Sigmoid colon (tissue), 7 donors: ENCODE data around the gene MRPS11. TPM values are rescaled to one million over a fixed set of nuclear protein-coding genes. Genes with fewer than 3 reads are reported as not detected.

Experiments used
- DNase-seq: peaks from one replicate; pipeline ENCODE4 v3.0.0-alpha.2; 2019
- H3K27ac ChIP-seq, 4 donors: fragments of 200-600 bp; sonication (generic); one replicate each; pipeline ENCODE4 v1.5.1; 2016 to 2019; ENCODE audit warnings: mild to moderate bottlenecking in 1 of 4
- H3K27me3 ChIP-seq, 3 donors: fragments of 200-600 bp; sonication (generic); one replicate each; pipeline ENCODE4 v1.5.1; 2019; ENCODE audit warnings: mild to moderate bottlenecking in 1 of 3
- H3K36me3 ChIP-seq, 4 donors: fragments of 200-600 bp; sonication (generic); one replicate each; pipeline ENCODE4 v1.5.1; 2016 to 2019
- H3K4me1 ChIP-seq, 4 donors: fragments of 200-600 bp; sonication (generic); one replicate each; pipeline ENCODE4 v1.5.1; 2017 to 2019
- H3K4me3 ChIP-seq, 4 donors: fragments of 200-600 bp; sonication (generic); one replicate each; pipeline ENCODE4 v1.5.1; 2017 to 2019; ENCODE audit warnings: mild to moderate bottlenecking in 2 of 4, moderate library complexity in 1 of 4
- H3K9me3 ChIP-seq, 4 donors: fragments of 200-600 bp in 3 of 4; sonication (generic) in 3 of 4; one replicate each; pipeline versions ENCODE4 v1.5.1 to v1.6.1; 2013 to 2019
- EP300 ChIP-seq, 4 donors: sonication (generic); formaldehyde crosslinking; IDR thresholded peaks; one replicate each; pipeline ENCODE4 v1.6.1; 2017; ENCODE audit warnings: antibody characterized with exemption in 4 of 4
- POLR2A ChIP-seq, 2 donors: fragments of 450-650 bp; IDR thresholded peaks; one replicate each; pipeline ENCODE4 v1.6.1; 2016; ENCODE audit warnings: antibody characterized with exemption in 2 of 2, mild to moderate bottlenecking in 2 of 2, moderate library complexity in 2 of 2
- POLR2AphosphoS5 ChIP-seq, 4 donors: sonication (generic); formaldehyde crosslinking; IDR thresholded peaks; one replicate each; pipeline ENCODE4 v1.6.1; 2017; ENCODE audit warnings: antibody characterized with exemption in 4 of 4
- WGBS, 2 donors: extraction: QIAGEN DNeasy Blood & Tissue Kit; methylation state at CpG; one replicate each; pipeline ENCODE4 v1.1.7; 2013; 5-methylcytosine and 5-hydroxymethylcytosine counted together
- intact Hi-C: fragments of 100-400 bp; cut with DNase I; formaldehyde crosslinking; loops from one replicate; pipeline ENCODE4 v1.15.1; 2023
- polyA plus RNA-seq, 3 donors: library from polyadenylated mRNA; stranded (reverse); fragments of 200-250 nt; gene quantifications; one replicate each; pipeline ENCODE4 v1.2.3, GENCODE V29; 2013
- total RNA-seq, 4 donors: library from RNA; depleted of rRNA; stranded (reverse); fragments of >200 nt; gene quantifications; one replicate each; pipeline ENCODE4 v1.1.0, GENCODE V29; 2016
- TF ChIP-seq, protein P1 (sequence below), 4 experiments: fragments of 450-650 bp in 3 of 4; fragments of 200-600 bp in 1 of 4; IDR thresholded peaks; one replicate each; pipeline ENCODE4 v1.5.1; 2016 to 2019; ENCODE audit warnings: antibody characterized with exemption in 4 of 4, mild to moderate bottlenecking in 3 of 4, moderate library complexity in 2 of 4
- donor health status: healthy with polysubstance abuse.
- donor health status: Bipolar disorder and iron deficiency.
- donor health status: healthy.

Gene MRPS11
- total and polyA plus RNA-seq, 7 donors, result 18.8 to 84.6 (median 46.0) TPM

DNA sequence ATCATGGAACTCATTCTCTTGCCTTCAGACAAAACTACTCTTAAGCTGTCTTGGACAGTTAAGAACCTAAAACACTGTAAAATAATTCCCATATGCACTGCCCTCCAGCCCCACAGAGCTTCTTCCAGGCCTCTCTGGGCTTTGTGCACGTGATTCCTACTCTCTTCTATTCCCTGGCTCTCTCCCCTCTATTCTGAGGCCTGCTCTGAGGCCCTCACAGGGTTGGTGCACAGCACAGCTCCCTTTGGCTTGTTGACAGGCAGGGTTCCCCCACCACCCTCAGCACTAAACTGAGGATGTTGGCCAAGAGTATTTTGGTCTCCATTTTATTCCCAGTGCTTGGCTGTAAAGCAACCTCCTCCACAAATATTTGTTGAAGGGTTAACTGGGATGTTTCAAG is 13.9 kb upstream of the MRPS11 start:
- intact Hi-C loops, result no loop called here
- no peak for DNase-seq
- H3K9me3 ChIP-seq, result no peaks in the 10 kb centered on the region
- no peaks in the 10 kb centered on the region for H3K27me3 ChIP-seq
- no peak overlapping the region for H3K4me3 ChIP-seq
- WGBS, 2 donors, result 27 to 52% methylated on average over 1 of the region's 1 CpG
- H3K4me1 ChIP-seq, result peaks cover 0 to 16% (median 11%) of the 10 kb centered on the region in 4 donors
- no peak overlapping the region for H3K27ac ChIP-seq
- H3K36me3 ChIP-seq, result peaks cover 0 to 22% (median 2%) of the 10 kb centered on the region in 4 donors
- TF ChIP-seq, protein P1, sequence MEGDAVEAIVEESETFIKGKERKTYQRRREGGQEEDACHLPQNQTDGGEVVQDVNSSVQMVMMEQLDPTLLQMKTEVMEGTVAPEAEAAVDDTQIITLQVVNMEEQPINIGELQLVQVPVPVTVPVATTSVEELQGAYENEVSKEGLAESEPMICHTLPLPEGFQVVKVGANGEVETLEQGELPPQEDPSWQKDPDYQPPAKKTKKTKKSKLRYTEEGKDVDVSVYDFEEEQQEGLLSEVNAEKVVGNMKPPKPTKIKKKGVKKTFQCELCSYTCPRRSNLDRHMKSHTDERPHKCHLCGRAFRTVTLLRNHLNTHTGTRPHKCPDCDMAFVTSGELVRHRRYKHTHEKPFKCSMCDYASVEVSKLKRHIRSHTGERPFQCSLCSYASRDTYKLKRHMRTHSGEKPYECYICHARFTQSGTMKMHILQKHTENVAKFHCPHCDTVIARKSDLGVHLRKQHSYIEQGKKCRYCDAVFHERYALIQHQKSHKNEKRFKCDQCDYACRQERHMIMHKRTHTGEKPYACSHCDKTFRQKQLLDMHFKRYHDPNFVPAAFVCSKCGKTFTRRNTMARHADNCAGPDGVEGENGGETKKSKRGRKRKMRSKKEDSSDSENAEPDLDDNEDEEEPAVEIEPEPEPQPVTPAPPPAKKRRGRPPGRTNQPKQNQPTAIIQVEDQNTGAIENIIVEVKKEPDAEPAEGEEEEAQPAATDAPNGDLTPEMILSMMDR (IDR thresholded peaks at IDR 0.05), result no peak
- TF ChIP-seq POLR2A (IDR thresholded peaks at IDR 0.05) (no peak), POLR2AphosphoS5 (IDR thresholded peaks at IDR 0.05) (no peak)

DNA sequence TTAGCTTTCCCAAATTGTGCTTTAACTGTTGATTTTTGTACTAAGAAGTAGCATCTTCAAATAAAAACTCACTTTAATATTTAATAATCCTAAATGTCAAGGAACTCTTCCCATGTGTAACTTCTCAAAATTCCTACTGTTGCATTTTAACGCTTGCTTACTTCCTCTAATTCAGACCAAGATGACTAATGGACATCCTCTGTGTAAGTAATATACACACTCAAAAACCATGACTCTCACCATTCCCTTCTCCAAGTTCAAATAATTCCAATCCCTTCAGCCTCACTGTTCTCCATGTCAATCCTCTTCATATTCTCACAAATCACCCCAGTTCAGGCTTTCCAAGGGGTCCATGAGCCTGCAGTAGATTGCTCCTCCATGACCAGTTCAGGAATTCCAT is 13.3 kb upstream of the MRPS11 start:
- DNase-seq, result no peak
- Histone ChIP-seq H3K4me3 (no peak overlapping the region), H3K27me3 (no peaks in the 10 kb centered on the region), H3K36me3 (peaks cover 0 to 28% (median 8%) of the 10 kb centered on the region in 4 donors), H3K4me1 (peaks cover 0 to 16% (median 11%) of the 10 kb centered on the region in 4 donors), H3K27ac (no peak overlapping the region), H3K9me3 (no peaks in the 10 kb centered on the region)
- WGBS, 2 donors, result 28 to 72% methylated on average over 1 of the region's 1 CpG
- TF ChIP-seq, protein P1 (IDR thresholded peaks at IDR 0.05), result no peak
- TF ChIP-seq EP300 (IDR thresholded peaks at IDR 0.05), result no peak
- TF ChIP-seq POLR2A (IDR thresholded peaks at IDR 0.05), result no peak
- no peak for TF ChIP-seq POLR2AphosphoS5 (IDR thresholded peaks at IDR 0.05)
- intact Hi-C loops, result no loop called here

DNA sequence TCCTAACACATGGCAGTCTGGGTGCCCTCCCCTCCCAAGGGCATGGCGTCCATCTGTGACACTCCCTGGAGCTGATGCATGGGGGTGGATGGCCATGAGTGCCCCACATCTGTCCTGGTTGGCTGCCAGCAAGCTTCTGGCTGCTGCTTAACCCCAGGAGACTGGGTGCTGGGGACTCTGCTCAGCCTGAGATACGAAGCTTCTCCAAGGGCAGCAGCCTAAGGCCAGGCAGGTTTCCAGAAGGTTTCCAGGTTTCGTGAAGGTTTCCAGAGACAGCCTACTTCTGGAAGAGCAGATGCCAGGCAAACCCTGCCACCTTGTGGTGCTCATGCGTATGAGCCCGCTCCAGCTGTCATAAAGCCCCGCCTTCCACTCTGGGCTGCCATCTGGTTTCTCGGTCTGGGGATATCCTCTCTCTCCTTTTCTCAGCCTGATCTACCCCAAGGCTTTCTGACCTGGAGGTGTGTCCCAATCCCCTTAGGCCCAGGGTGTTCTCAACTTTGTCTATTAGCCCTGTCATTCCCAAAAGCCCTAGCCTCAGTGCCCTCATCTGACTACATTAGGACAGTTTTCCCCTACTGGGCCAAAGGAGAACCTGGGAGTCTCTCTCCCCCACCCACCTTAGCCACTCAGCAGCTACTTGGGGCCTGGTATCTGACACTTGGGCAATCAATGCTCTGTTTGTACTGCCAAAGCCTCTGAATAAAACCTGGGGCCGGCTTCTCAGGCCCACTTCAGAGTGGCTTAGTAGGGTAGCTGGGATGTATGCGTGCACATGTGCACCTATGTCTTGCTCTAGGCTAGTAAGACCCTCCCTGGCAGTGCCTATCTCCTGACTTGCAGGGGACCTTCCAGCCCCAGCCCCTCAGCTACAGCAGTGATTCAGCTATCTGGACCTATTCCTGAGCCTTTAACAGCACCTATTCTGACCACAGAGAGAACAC is 12.4 kb upstream of the MRPS11 start:
- H3K27ac ChIP-seq, result peak overlapping the region in 1 of 4 donors; percentile 19
- no peaks in the 10 kb centered on the region for H3K27me3 ChIP-seq
- H3K9me3 ChIP-seq, result no peaks in the 10 kb centered on the region
- no peak for TF ChIP-seq EP300 (IDR thresholded peaks at IDR 0.05)
- no peak for TF ChIP-seq POLR2A (IDR thresholded peaks at IDR 0.05)
- TF ChIP-seq, protein P1 (IDR thresholded peaks at IDR 0.05), result peak; percentile 38 to 68 (median 48)
- peak in 2 of 4 donors; percentile 56 to 62 for TF ChIP-seq POLR2AphosphoS5 (IDR thresholded peaks at IDR 0.05)
- H3K4me1 ChIP-seq, result peaks cover 0 to 12% (median 11%) of the 10 kb centered on the region in 4 donors
- WGBS, 2 donors, result 24 to 30% methylated on average over 9 of the region's 9 CpGs
- DNase-seq, result peak; percentile 80
- H3K4me3 ChIP-seq, result no peak overlapping the region
- intact Hi-C loops, result no loop called here
- H3K36me3 ChIP-seq, result peaks cover 7 to 37% (median 17%) of the 10 kb centered on the region in 4 donors

DNA sequence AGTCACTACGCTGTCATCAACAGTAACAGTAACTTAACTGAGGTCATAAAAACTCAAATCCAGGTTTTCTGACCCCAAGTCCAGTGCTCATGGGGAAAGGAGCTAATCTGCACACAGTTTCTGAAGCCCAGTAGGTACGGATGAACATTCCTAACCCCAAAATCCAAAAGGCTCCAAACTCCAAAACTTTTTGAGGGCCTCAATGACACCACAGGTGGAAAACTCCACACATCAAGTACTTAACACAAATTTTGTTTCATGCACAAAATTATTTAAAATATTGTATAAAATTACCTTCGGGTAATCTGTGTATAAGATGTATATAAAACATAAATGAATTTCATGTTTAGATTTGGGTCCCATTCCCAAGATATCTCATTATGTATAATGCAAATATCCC is 10.8 kb upstream of the MRPS11 start:
- H3K36me3 ChIP-seq, result peaks cover 8 to 53% (median 20%) of the 10 kb centered on the region in 4 donors
- H3K27ac ChIP-seq, result no peak overlapping the region
- no peaks in the 10 kb centered on the region for H3K9me3 ChIP-seq
- TF ChIP-seq, protein P1 (IDR thresholded peaks at IDR 0.05), result no peak
- TF ChIP-seq EP300 (IDR thresholded peaks at IDR 0.05) (no peak), POLR2A (IDR thresholded peaks at IDR 0.05) (no peak), POLR2AphosphoS5 (IDR thresholded peaks at IDR 0.05) (no peak)
- H3K4me3 ChIP-seq, result no peak overlapping the region
- WGBS, 2 donors, result 93 to 97% methylated on average over 3 of the region's 3 CpGs
- peaks cover 0 to 12% (median 11%) of the 10 kb centered on the region in 4 donors for H3K4me1 ChIP-seq
- H3K27me3 ChIP-seq, result no peaks in the 10 kb centered on the region
- DNase-seq, result no peak
- intact Hi-C loops, result no loop called here
